HG03432 (cell line): ENCODE measurements around the gene CFAP70.
"Not testable (repeated sequence)": the region's sequence is repeated elsewhere in the genome, so short reads cannot be mapped to it uniquely, and the experiment has no call there.

Source experiments
- ATAC-seq: cut with Tn5 transposase; IDR thresholded peaks from one replicate; pipeline ENCODE4 v1.9.1; 2021; ENCODE audit warnings: mild to moderate bottlenecking, moderate library complexity; ENCODE audit not compliant: unreplicated experiment

CFAP70 gene

GRCh38 chr10:73258612-73259011, 100.1 kb downstream of the CFAP70 start:
- ATAC-seq, result not testable (repeated sequence)

- no peak for ATAC-seq
These were observed 105.5 kb downstream of the CFAP70 start for GRCh38 chr10:73253225-73253555.

- peak; percentile 86 for ATAC-seq
These were observed 106.0 kb downstream of the CFAP70 start, which contains the start of gene MRPS16 for GRCh38 chr10:73252445-73253224. Gene MRPS16, minus strand, starts transcription at chr10:73252644. Its CDS starts 162 bp downstream, at chr10:73252482.

- ATAC-seq, result no peak
These were observed 106.8 kb downstream of the CFAP70 start for GRCh38 chr10:73251683-73252444.

GRCh38 chr10:73248259-73248724, 110.4 kb downstream of the CFAP70 start:
- no peak for ATAC-seq

GRCh38 chr10:73247509-73248258, 111.0 kb downstream of the CFAP70 start:
- no peak for ATAC-seq

- peak; percentile 87 for ATAC-seq
These were observed 111.8 kb downstream of the CFAP70 start, which contains the start of gene DNAJC9 for GRCh38 chr10:73246646-73247508. Gene DNAJC9, minus strand, starts transcription at chr10:73247255. Its CDS starts 66 bp downstream, at chr10:73247189.

- no peak for ATAC-seq
These were observed 112.4 kb downstream of the CFAP70 start for GRCh38 chr10:73246322-73246645.

- ATAC-seq, result no peak
These were observed 113.7 kb downstream of the CFAP70 start for GRCh38 chr10:73244866-73245477.

GRCh38 chr10:73239908-73240307, 118.8 kb downstream of the CFAP70 start:
- no peak for ATAC-seq

GRCh38 chr10:73238990-73239566, 119.6 kb downstream of the CFAP70 start:
- ATAC-seq, result no peak

GRCh38 chr10:73234695-73235094, 124.0 kb downstream of the CFAP70 start:
- no peak for ATAC-seq

- ATAC-seq, result no peak
These were observed 124.8 kb downstream of the CFAP70 start for GRCh38 chr10:73233883-73234282.

- ATAC-seq, result no peak
These were observed 125.8 kb downstream of the CFAP70 start for GRCh38 chr10:73232887-73233286.

GRCh38 chr10:73229567-73229966, 129.1 kb downstream of the CFAP70 start:
- no peak for ATAC-seq

GRCh38 chr10:73228247-73228646, 130.4 kb downstream of the CFAP70 start:
- ATAC-seq, result no peak

- no peak for ATAC-seq
These were observed 132.0 kb downstream of the CFAP70 start for GRCh38 chr10:73226663-73227062.

- no peak for ATAC-seq
These were observed 133.1 kb downstream of the CFAP70 start for GRCh38 chr10:73225518-73225917.

- no peak for ATAC-seq
These were observed 137.7 kb downstream of the CFAP70 start for GRCh38 chr10:73220989-73221388.

- no peak for ATAC-seq
These were observed 139.3 kb downstream of the CFAP70 start for GRCh38 chr10:73219384-73219783.
